Endothelial cell of umbilical vein (primary cell): Measurements from ENCODE around the gene EEF1AKMT2. TPM values are rescaled to one million over a fixed set of nuclear protein-coding genes. Genes with fewer than 3 reads are reported as not detected.

Experiments
- BruUV-seq: library from RNA; stranded (reverse); fragments of 400-500 nt; replicated peaks from 2 replicates; lab custom pipeline; 2021; lab: Mats Ljungman, UMichigan
- CTCF ChIA-PET: fragments of 300-600, 350-600 bp; sonication (Branson Sonifier 250); formaldehyde crosslinking; loops from one replicate; lab custom pipeline; 2021; ENCODE audit warnings: antibody characterized with exemption, inconsistent platforms; lab: Charles Lee
- POLR2A ChIA-PET: fragments of 300-600, 350-600 bp; sonication (Branson Sonifier 250); formaldehyde crosslinking; loops from one replicate; lab custom pipeline; 2021; ENCODE audit warnings: antibody characterized with exemption, inconsistent platforms; lab: Charles Lee
- DNase-seq: peaks from one replicate; pipeline ENCODE4 v3.0.0-alpha.2; 2011; ENCODE audit warnings: low read depth, low spot score
- FAIRE-seq: peaks from 2 replicates; lab custom pipeline; 2011; peaks lifted over from hg19 to GRCh38; lab: Jason Lieb, UNC
- H2AFZ ChIP-seq: 2 replicates; pipeline ENCODE4 v1.6.0; 2012; ENCODE audit warnings: low read depth, low read length, control low read depth, inconsistent platforms
- H3K27ac ChIP-seq: 2 replicates; pipeline ENCODE4 v1.5.1; 2011; ENCODE audit warnings: low read depth, mild to moderate bottlenecking, control low read depth, low read length, moderate library complexity; ENCODE audit not compliant: insufficient read depth
- H3K27me3 ChIP-seq, 2 experiments: 2 replicates each; pipeline versions ENCODE4 v1.6.0 to v1.6.1; 2011; ENCODE audit warnings: low read length in 2 of 2, mixed read lengths in 1 of 2; ENCODE audit not compliant: control insufficient read depth in 2 of 2, insufficient read depth in 2 of 2
- H3K36me3 ChIP-seq, 2 experiments: 2 replicates in 1 of 2; 3 replicates in 1 of 2; pipeline ENCODE4 v1.5.1; 2011; ENCODE audit warnings: low read length in 2 of 2, mild to moderate bottlenecking in 1 of 2, moderate library complexity in 1 of 2; ENCODE audit not compliant: control insufficient read depth in 2 of 2, insufficient read depth in 2 of 2; ENCODE audit errors: extremely low read depth in 1 of 2
- H3K4me1 ChIP-seq: 3 replicates; pipeline ENCODE4 v1.5.1; 2011; ENCODE audit warnings: mild to moderate bottlenecking, low read length; ENCODE audit not compliant: control insufficient read depth, insufficient read depth; ENCODE audit errors: extremely low read depth
- H3K4me2 ChIP-seq: 2 replicates; pipeline ENCODE4 v1.6.1; 2011; ENCODE audit warnings: low read length, control low read depth, mixed read lengths; ENCODE audit not compliant: insufficient read depth
- H3K4me3 ChIP-seq, 3 experiments: fragments of 200-600 bp in 1 of 3; sonication (generic), shearing (Covaris generic) in 1 of 3; replicated peaks in 1 of 3; 2 replicates each; pipeline ENCODE4 v1.5.1; 2011 to 2016; ENCODE audit warnings: control low read depth in 3 of 3, low read length in 3 of 3, mild to moderate bottlenecking in 2 of 3, inconsistent platforms in 1 of 3, low read depth in 1 of 3, moderate library complexity in 1 of 3; ENCODE audit not compliant: insufficient read depth in 1 of 3
- H3K79me2 ChIP-seq: 2 replicates; pipeline ENCODE4 v1.6.0; 2012; ENCODE audit warnings: low read length, inconsistent platforms; ENCODE audit not compliant: control insufficient read depth, insufficient read depth
- H3K9ac ChIP-seq: replicated peaks from 2 replicates; pipeline ENCODE3; 2011; ENCODE audit warnings: low read length, control low read depth; ENCODE audit not compliant: insufficient read depth; ENCODE audit errors: extremely low read depth
- H3K9me1 ChIP-seq: replicated peaks from 3 replicates; pipeline ENCODE4 v1.6.0; 2011; ENCODE audit warnings: mild to moderate bottlenecking, low read length; ENCODE audit not compliant: control insufficient read depth, insufficient read depth; ENCODE audit errors: extremely low read depth
- H3K9me3 ChIP-seq: replicated peaks from 2 replicates; pipeline ENCODE4 v1.5.1; 2012; ENCODE audit warnings: low read length, inconsistent platforms; ENCODE audit not compliant: control insufficient read depth, insufficient read depth
- H4K20me1 ChIP-seq: replicated peaks from 2 replicates; pipeline ENCODE3; 2011; ENCODE audit warnings: mild to moderate bottlenecking, low read length; ENCODE audit not compliant: control insufficient read depth, insufficient read depth; ENCODE audit errors: extremely low read depth
- EZH2 ChIP-seq: IDR thresholded peaks from 2 replicates; pipeline ENCODE4 v1.6.1; 2012; ENCODE audit warnings: borderline replicate concordance, low read depth, mild to moderate bottlenecking, moderate library complexity, low read length, inconsistent platforms; ENCODE audit not compliant: severe bottlenecking
- FOS ChIP-seq: IDR thresholded peaks from 2 replicates; pipeline ENCODE4 v1.6.1; 2011; ENCODE audit warnings: mild to moderate bottlenecking, low read length, moderate library complexity, borderline replicate concordance; ENCODE audit not compliant: insufficient read depth
- GATA2 ChIP-seq: IDR thresholded peaks from 2 replicates; pipeline ENCODE4 v1.7.0; 2011; ENCODE audit warnings: low read depth, mild to moderate bottlenecking, moderate library complexity, mixed read lengths, low read length; ENCODE audit not compliant: insufficient read length, insufficient read depth
- JUN ChIP-seq: IDR thresholded peaks from 2 replicates; pipeline ENCODE4 v1.6.1; 2011; ENCODE audit warnings: borderline replicate concordance, low read depth; ENCODE audit not compliant: insufficient read length, insufficient read depth
- MYC ChIP-seq: IDR thresholded peaks from one replicate; pipeline ENCODE4 v1.6.1; 2011; ENCODE audit warnings: mild to moderate bottlenecking, low read depth, low read length
- POLR2A ChIP-seq: IDR thresholded peaks from 2 replicates; pipeline ENCODE4 v1.6.1; 2012; ENCODE audit warnings: low read depth, mild to moderate bottlenecking, control low read depth, low read length
- POLR2AphosphoS5 ChIP-seq: IDR thresholded peaks from 2 replicates; pipeline ENCODE4 v1.6.1; 2012; ENCODE audit warnings: low read depth, mild to moderate bottlenecking, control low read depth, low read length, moderate library complexity; ENCODE audit not compliant: insufficient read depth
- dilution Hi-C: fragments of 300-500 bp; cut with MboI; formaldehyde crosslinking; loops from one replicate; pipeline ENCODE4 v1.15.0; 2019; ENCODE audit warnings: low sequenced_read_pairs; ENCODE audit not compliant: extremely low pct_ligation_motif_present
- intact Hi-C: fragments of 100-400 bp; cut with micrococcal nuclease; formaldehyde crosslinking; loops from one replicate; pipeline ENCODE4 v1.10.0; 2022
- polyA plus RNA-seq, 4 experiments: library from polyadenylated mRNA; depleted of rRNA in 3 of 4; stranded (reverse) in 3 of 4; unstranded in 1 of 4; fragments of >200 nt; gene quantifications; 2 replicates each; pipeline versions ENCODE4 v1.2.1 to v1.2.3, GENCODE V29; 2011 to 2012; ENCODE audit warnings: missing spikeins in 1 of 4
- total RNA-seq: library from RNA; stranded (reverse); gene quantifications from 2 replicates; pipeline ENCODE4 v1.2.3, GENCODE V29; 2021
- TF ChIP-seq, protein P1 (sequence below), 2 donors: IDR thresholded peaks; 1 replicate in 1 of 2; 2 replicates in 1 of 2; pipeline ENCODE4 v1.5.1; 2011; ENCODE audit warnings: low read length in 2 of 2, mild to moderate bottlenecking in 2 of 2, moderate library complexity in 2 of 2, control low read depth in 1 of 2, inconsistent platforms in 1 of 2, low read depth in 1 of 2; ENCODE audit not compliant: insufficient read depth in 1 of 2; ENCODE audit errors: extremely low read depth in 1 of 2
- TF ChIP-seq, protein P2 (sequence below): IDR thresholded peaks from 2 replicates; pipeline ENCODE4 v1.6.1; 2011; ENCODE audit not compliant: insufficient read depth, insufficient read length

EEF1AKMT2 gene
- total and polyA plus RNA-seq, 2 donors (not counting 3 experiments of a cell fraction or from before 2014, with no cell fraction given), result 8.5 to 21.3 TPM

DNA sequence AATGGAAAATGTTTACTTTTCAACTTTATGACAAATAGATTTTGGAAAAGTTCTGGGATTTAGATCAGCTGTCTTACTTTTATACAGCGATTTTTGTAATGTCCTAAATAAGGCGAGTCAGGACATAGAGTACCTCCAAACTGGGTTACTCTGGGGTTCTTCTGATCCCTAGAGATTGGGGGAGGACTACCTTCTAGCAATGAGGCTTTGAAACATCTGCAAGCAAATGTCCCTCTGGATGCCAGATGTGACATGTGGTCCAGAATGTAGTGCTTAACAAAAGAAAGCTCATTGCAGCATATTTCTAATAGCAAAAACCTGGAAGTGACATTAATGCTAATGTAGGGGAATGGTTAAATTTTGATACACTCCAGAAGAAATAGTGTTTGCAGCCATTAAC is 46.0 kb upstream of the EEF1AKMT2 start:
- no peak for FAIRE-seq
- Histone ChIP-seq H3K36me3 (peaks cover 0 to 8% of the 10 kb centered on the region in 2 experiments), H3K79me2 (no peaks in the 10 kb centered on the region), H3K9ac (no peak overlapping the region), H3K4me1 (no peaks in the 10 kb centered on the region), H3K9me1 (no peaks in the 10 kb centered on the region), H2AFZ (no peak overlapping the region), H3K4me3 (no peak overlapping the region), H3K4me2 (no peak overlapping the region), H3K9me3 (no peaks in the 10 kb centered on the region), H4K20me1 (no peaks in the 10 kb centered on the region), H3K27me3 (no peaks in the 10 kb centered on the region), H3K27ac (no peak overlapping the region)
- ChIA-PET POLR2A (no interaction called here), CTCF (interaction anchor here (1.4 kb wide), 1 partner anchor 11 kb away, joined by 4 read pairs; no protein-coding TSS in a partner anchor)
- no TSS peak for BruUV-seq
- intact Hi-C loops (no loop called here), dilution Hi-C loops (no loop called here)
- no peak for DNase-seq
- no peak for TF ChIP-seq MYC
- no peak for TF ChIP-seq EZH2
- TF ChIP-seq POLR2AphosphoS5, result no peak
- TF ChIP-seq, protein P1, sequence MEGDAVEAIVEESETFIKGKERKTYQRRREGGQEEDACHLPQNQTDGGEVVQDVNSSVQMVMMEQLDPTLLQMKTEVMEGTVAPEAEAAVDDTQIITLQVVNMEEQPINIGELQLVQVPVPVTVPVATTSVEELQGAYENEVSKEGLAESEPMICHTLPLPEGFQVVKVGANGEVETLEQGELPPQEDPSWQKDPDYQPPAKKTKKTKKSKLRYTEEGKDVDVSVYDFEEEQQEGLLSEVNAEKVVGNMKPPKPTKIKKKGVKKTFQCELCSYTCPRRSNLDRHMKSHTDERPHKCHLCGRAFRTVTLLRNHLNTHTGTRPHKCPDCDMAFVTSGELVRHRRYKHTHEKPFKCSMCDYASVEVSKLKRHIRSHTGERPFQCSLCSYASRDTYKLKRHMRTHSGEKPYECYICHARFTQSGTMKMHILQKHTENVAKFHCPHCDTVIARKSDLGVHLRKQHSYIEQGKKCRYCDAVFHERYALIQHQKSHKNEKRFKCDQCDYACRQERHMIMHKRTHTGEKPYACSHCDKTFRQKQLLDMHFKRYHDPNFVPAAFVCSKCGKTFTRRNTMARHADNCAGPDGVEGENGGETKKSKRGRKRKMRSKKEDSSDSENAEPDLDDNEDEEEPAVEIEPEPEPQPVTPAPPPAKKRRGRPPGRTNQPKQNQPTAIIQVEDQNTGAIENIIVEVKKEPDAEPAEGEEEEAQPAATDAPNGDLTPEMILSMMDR (IDR thresholded peaks at IDR 0.05; ENCODE audit: extremely low read depth in 1 of 2, insufficient read depth in 1 of 2, low read depth in 1 of 2, low read length in 2 of 2), result no peak
- no peak for TF ChIP-seq JUN
- TF ChIP-seq GATA2, result no peak
- no peak for TF ChIP-seq FOS
- TF ChIP-seq, protein P2, sequence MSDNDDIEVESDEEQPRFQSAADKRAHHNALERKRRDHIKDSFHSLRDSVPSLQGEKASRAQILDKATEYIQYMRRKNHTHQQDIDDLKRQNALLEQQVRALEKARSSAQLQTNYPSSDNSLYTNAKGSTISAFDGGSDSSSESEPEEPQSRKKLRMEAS, result no peak
- TF ChIP-seq POLR2A, result no peak
